HFFc6 (cell line): Measurements from ENCODE around the gene SLC27A5. TPM values are rescaled to one million over a fixed set of nuclear protein-coding genes. Genes with fewer than 3 reads are reported as not detected.

Experiments
- DNase-seq: peaks from one replicate; pipeline ENCODE4 v3.0.0-alpha.2; 2018
- H3K27ac Mint-ChIP-seq: 2 replicates; pipeline ENCODE4 v1.8.0; 2020; ENCODE audit warnings: mild to moderate bottlenecking, mixed read lengths
- H3K27me3 Mint-ChIP-seq: 2 replicates; pipeline ENCODE4 v1.8.0; 2021; ENCODE audit warnings: mild to moderate bottlenecking, moderate library complexity, mixed read lengths; ENCODE audit not compliant: insufficient read depth
- H3K36me3 Mint-ChIP-seq: 2 replicates; pipeline ENCODE4 v1.8.0; 2021; ENCODE audit warnings: low read depth, mixed read lengths
- H3K4me1 Mint-ChIP-seq: 2 replicates; pipeline ENCODE4 v1.8.0; 2020; ENCODE audit warnings: low read depth, mixed read lengths
- H3K4me3 Mint-ChIP-seq: 2 replicates; pipeline ENCODE4 v1.8.0; 2020; ENCODE audit warnings: mild to moderate bottlenecking, moderate library complexity, mixed read lengths
- H3K9me3 Mint-ChIP-seq: 2 replicates; pipeline ENCODE4 v1.8.0; 2020; ENCODE audit warnings: mild to moderate bottlenecking, mixed read lengths
- CTCF ChIP-seq: fragments of 200-600 bp; sonication (generic); IDR thresholded peaks from 2 replicates; pipeline ENCODE4 v1.5.0; 2021; ENCODE audit warnings: antibody characterized with exemption, mild to moderate bottlenecking
- total RNA-seq, 6 experiments: library from RNA; stranded (reverse); fragmentation: NEBNext Ultra II Directional; extraction: Animal tissue kit (Norgen Biotek cat#: 25700); gene quantifications; 2 replicates in 1 of 6; 3 replicates in 5 of 6; pipeline ENCODE4 v1.2.3, GENCODE V29; 2021

Gene SLC27A5
- total RNA-seq, 6 experiments from 2014 or later = 2.0 to 5.7 (median 2.6) TPM

DNA sequence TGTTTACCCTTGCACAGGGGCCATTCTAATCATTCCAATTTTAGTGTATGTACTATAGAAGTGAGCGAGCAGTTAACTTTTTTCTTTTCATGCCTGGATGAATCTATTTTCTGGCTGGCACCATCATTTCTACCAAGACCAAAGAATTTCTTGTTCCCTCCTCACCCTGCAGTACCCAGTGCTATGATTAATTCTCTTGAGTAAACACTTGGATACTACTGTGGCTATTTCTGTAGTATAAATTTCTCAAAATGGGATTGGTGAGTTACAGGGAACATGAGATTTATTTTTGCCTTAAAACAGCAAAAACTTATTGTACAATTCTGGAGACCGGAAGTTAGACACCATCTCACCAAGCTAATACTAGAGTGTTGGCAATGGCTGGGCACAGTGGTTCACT, 28.0 kb downstream of the SLC27A5 start:
- no peaks in the 10 kb centered on the region for H3K36me3 Mint-ChIP-seq
- H3K9me3 Mint-ChIP-seq = no peaks in the 10 kb centered on the region
- no peaks in the 10 kb centered on the region; the same call in 1 of the 2 replicates for H3K27me3 Mint-ChIP-seq
- no peak for TF ChIP-seq CTCF
- H3K4me3 Mint-ChIP-seq = no peak overlapping the region
- H3K4me1 Mint-ChIP-seq = no peaks in the 10 kb centered on the region
- DNase-seq = no peak
- no peak overlapping the region for H3K27ac Mint-ChIP-seq

DNA sequence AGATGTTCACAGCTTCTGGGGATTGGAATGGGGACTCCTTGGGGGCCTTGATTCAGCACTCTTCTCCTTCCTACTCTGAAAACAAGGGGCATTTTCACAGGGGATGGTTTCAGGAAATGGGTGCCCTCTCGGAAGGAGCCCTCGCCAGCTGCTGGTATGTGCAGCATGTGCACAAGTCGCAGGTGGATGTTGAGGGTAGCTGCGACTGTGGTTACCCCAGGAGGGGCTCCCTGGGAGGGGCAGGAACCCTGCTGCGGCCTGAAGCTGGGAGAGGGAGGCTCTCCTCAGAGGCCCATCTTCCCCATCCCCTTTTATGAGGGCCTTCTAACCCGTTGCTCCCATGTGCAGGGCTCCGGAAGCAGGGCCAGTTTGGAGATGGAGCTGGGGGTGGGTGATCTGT, 29.4 kb downstream of the SLC27A5 start:
- DNase-seq = no peak
- Mint-ChIP-seq H3K9me3 (no peaks in the 10 kb centered on the region), H3K36me3 (no peaks in the 10 kb centered on the region), H3K4me1 (no peaks in the 10 kb centered on the region), H3K27me3 (no peaks in the 10 kb centered on the region; the same call in 1 of the 2 replicates), H3K4me3 (no peak overlapping the region), H3K27ac (no peak overlapping the region)
- TF ChIP-seq CTCF = no peak

DNA sequence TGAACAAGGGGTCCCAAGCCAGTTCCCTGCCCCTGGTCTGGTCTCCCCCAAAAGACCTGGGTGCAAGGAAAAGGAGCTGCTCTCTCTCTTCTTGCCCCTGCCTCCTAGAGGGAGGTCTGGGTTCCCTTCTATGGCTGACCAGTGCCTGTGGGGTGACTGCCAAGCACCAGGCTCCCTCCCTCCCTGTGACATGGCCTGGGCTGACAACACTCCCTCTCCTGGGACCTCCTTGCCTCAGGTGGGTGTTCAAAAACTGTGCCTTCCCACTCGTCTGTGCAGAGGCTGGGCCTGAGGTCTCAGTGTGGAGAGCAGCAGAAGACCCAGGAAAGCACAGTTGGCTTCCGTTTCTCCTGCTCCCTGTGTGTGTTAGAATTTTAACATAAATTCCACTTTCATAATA, 31.0 kb downstream of the SLC27A5 start:
- H3K36me3 Mint-ChIP-seq = no peaks in the 10 kb centered on the region; the same call in 1 of the 2 replicates
- H3K9me3 Mint-ChIP-seq = no peaks in the 10 kb centered on the region
- peaks cover 3% of the 10 kb centered on the region for H3K27me3 Mint-ChIP-seq
- no peak for DNase-seq
- H3K27ac Mint-ChIP-seq = no peak overlapping the region
- H3K4me1 Mint-ChIP-seq = peaks cover 9% of the 10 kb centered on the region
- H3K4me3 Mint-ChIP-seq = no peak overlapping the region
- no peak for TF ChIP-seq CTCF

GRCh38 chr19:58480481-58480830, 31.3 kb downstream of the SLC27A5 start:
- Mint-ChIP-seq H3K4me1 (peaks cover 9% of the 10 kb centered on the region), H3K4me3 (no peak overlapping the region), H3K9me3 (no peaks in the 10 kb centered on the region), H3K36me3 (no peaks in the 10 kb centered on the region; the same call in 1 of the 2 replicates), H3K27ac (no peak overlapping the region), H3K27me3 (peaks cover 3% of the 10 kb centered on the region)
- no peak for DNase-seq
- TF ChIP-seq CTCF = no peak

DNA sequence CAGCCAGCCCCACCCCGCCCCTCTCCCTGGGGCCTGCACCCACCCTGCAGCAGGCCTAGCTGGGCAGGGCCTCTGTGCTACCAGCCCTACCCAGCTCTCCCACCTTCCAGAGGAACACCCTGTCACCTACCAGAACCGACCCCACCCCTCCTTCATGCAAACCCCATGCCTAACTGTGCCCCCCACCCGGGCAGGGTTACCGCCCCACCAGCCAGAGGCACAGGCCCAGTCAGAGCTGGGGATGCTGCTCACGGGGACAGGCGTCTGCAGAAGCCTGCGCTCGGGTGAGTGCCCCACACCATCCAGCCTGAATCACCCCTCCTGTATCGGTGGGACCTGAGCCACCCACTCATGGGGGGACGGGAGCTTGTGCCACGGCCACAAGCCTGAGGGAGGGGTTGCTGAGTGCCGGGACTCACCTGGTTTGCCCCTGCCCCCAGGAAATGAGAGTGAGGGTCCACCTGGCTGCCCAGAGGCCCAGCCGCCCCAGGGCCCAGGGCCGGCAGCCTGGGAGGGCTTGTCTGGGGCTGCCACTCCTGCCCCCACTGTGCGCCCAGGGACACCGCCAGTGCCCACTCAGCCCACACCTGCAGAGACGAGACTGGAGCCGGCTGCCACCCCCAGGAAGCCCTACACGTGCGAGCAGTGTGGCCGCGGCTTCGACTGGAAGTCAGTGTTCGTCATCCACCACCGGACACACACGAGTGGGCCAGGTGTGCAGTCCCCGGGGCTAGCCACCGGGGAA, 31.9 kb downstream of the SLC27A5 start:
- no peak for DNase-seq
- peaks cover 3% of the 10 kb centered on the region for H3K27me3 Mint-ChIP-seq
- H3K4me1 Mint-ChIP-seq = peaks cover 14% of the 10 kb centered on the region
- H3K36me3 Mint-ChIP-seq = no peaks in the 10 kb centered on the region; the same call in 1 of the 2 replicates
- TF ChIP-seq CTCF = no peak
- no peaks in the 10 kb centered on the region for H3K9me3 Mint-ChIP-seq
- no peak overlapping the region for H3K27ac Mint-ChIP-seq
- H3K4me3 Mint-ChIP-seq = no peak overlapping the region
